Prostate gland (tissue), 2 donors: ENCODE data around the gene LRRC32. TPM values are rescaled to one million over a fixed set of nuclear protein-coding genes. Genes with fewer than 3 reads are reported as not detected.

ENCODE experiments used
- DNase-seq: peaks from one replicate; pipeline ENCODE4 v3.0.0-alpha.2; 2019; ENCODE audit warnings: low spot score
- H3K27ac ChIP-seq, 2 donors: fragments of 200-600 bp; sonication (generic); 2 replicates each; pipeline ENCODE4 v1.5.1; 2017 to 2019
- H3K27me3 ChIP-seq: fragments of 200-600 bp; sonication (generic); replicated peaks from 2 replicates; pipeline ENCODE4 v1.5.1; 2019; ENCODE audit not compliant: insufficient read depth
- H3K36me3 ChIP-seq, 2 donors: fragments of 200-600 bp; sonication (generic); 1 replicate in 1 of 2; 2 replicates in 1 of 2; pipeline versions ENCODE4 v1.5.1 to v1.8.1; 2017 to 2019
- H3K4me1 ChIP-seq: fragments of 200-600 bp; sonication (generic); replicated peaks from 2 replicates; pipeline ENCODE4 v1.5.1; 2019
- H3K4me3 ChIP-seq, 2 donors: fragments of 200-600 bp; sonication (generic); 2 replicates each; pipeline ENCODE4 v1.5.1; 2017 to 2019
- H3K9me3 ChIP-seq: fragments of 200-600 bp; sonication (generic); 2 replicates; pipeline ENCODE4 v1.5.1; 2017
- POLR2A ChIP-seq: fragments of 450-650 bp; IDR thresholded peaks from one replicate; pipeline ENCODE4 v1.6.1; 2016; ENCODE audit warnings: antibody characterized with exemption, mild to moderate bottlenecking
- POLR2AphosphoS5 ChIP-seq: sonication (generic); formaldehyde crosslinking; IDR thresholded peaks from one replicate; pipeline ENCODE4 v1.6.1; 2017; ENCODE audit warnings: antibody characterized with exemption
- WGBS: methylation state at CpG from one replicate; pipeline ENCODE4 v1.1.5; 2018; 5-methylcytosine and 5-hydroxymethylcytosine counted together
- intact Hi-C: fragments of 100-400 bp; cut with DNase I; formaldehyde crosslinking; loops from one replicate; pipeline ENCODE4 v1.14.2; 2022
- total RNA-seq, 2 donors: library from RNA; depleted of rRNA; stranded (reverse); fragments of >200 nt; gene quantifications; one replicate each; pipeline ENCODE4 v1.1.0, GENCODE V29; 2016
- TF ChIP-seq, protein P1 (sequence below), 4 experiments: fragments of 200-600 bp in 2 of 4; fragments of 450-650 bp in 2 of 4; sonication (generic) in 2 of 4; IDR thresholded peaks; 1 replicate in 3 of 4; 2 replicates in 1 of 4; pipeline ENCODE4 v1.5.1; 2016 to 2019; ENCODE audit warnings: antibody characterized with exemption in 4 of 4, mild to moderate bottlenecking in 2 of 4, moderate library complexity in 2 of 4

LRRC32 gene
- total RNA-seq, 2 donors from 2014 or later = 16.2 to 37.3 TPM

GRCh38 chr11:76658231-76658630 lies 12.3 kb downstream of the LRRC32 start:
- no peaks in the 10 kb centered on the region for H3K4me1 ChIP-seq
- intact Hi-C loops = no loop called here
- 78% methylated on average over 3 of the region's 3 CpGs for WGBS
- TF ChIP-seq POLR2A (no peak), POLR2AphosphoS5 (no peak)
- TF ChIP-seq, protein P1, sequence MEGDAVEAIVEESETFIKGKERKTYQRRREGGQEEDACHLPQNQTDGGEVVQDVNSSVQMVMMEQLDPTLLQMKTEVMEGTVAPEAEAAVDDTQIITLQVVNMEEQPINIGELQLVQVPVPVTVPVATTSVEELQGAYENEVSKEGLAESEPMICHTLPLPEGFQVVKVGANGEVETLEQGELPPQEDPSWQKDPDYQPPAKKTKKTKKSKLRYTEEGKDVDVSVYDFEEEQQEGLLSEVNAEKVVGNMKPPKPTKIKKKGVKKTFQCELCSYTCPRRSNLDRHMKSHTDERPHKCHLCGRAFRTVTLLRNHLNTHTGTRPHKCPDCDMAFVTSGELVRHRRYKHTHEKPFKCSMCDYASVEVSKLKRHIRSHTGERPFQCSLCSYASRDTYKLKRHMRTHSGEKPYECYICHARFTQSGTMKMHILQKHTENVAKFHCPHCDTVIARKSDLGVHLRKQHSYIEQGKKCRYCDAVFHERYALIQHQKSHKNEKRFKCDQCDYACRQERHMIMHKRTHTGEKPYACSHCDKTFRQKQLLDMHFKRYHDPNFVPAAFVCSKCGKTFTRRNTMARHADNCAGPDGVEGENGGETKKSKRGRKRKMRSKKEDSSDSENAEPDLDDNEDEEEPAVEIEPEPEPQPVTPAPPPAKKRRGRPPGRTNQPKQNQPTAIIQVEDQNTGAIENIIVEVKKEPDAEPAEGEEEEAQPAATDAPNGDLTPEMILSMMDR (IDR thresholded peaks at IDR 0.05) = no peak
- no peak for DNase-seq
- no peak overlapping the region for H3K27ac ChIP-seq
- H3K9me3 ChIP-seq = no peaks in the 10 kb centered on the region
- H3K27me3 ChIP-seq = no peaks in the 10 kb centered on the region
- no peak overlapping the region for H3K4me3 ChIP-seq
- no peaks in the 10 kb centered on the region for H3K36me3 ChIP-seq

- H3K27ac ChIP-seq = no peak overlapping the region
- no peak for DNase-seq
- TF ChIP-seq POLR2AphosphoS5 (no peak), POLR2A (no peak)
- TF ChIP-seq, protein P1 (IDR thresholded peaks at IDR 0.05) = no peak
- no peak overlapping the region for H3K4me3 ChIP-seq
- no peaks in the 10 kb centered on the region for H3K9me3 ChIP-seq
- no peaks in the 10 kb centered on the region for H3K27me3 ChIP-seq
- no peaks in the 10 kb centered on the region for H3K36me3 ChIP-seq
- no peaks in the 10 kb centered on the region for H3K4me1 ChIP-seq
- WGBS = 86% methylated on average over 14 of the region's 14 CpGs
- intact Hi-C loops = no loop called here
Measured at GRCh38 chr11:76657187-76658170, 13.1 kb downstream of the LRRC32 start.

GRCh38 chr11:76656571-76657081 lies 13.9 kb downstream of the LRRC32 start:
- Histone ChIP-seq H3K27me3 (no peaks in the 10 kb centered on the region), H3K27ac (no peak overlapping the region), H3K9me3 (no peaks in the 10 kb centered on the region), H3K36me3 (no peaks in the 10 kb centered on the region), H3K4me1 (no peaks in the 10 kb centered on the region), H3K4me3 (no peak overlapping the region)
- no peak for DNase-seq
- intact Hi-C loops = no loop called here
- TF ChIP-seq, protein P1 (IDR thresholded peaks at IDR 0.05) = no peak
- TF ChIP-seq POLR2A (no peak), POLR2AphosphoS5 (no peak)
- WGBS = 62% methylated on average over 7 of the region's 7 CpGs

DNA sequence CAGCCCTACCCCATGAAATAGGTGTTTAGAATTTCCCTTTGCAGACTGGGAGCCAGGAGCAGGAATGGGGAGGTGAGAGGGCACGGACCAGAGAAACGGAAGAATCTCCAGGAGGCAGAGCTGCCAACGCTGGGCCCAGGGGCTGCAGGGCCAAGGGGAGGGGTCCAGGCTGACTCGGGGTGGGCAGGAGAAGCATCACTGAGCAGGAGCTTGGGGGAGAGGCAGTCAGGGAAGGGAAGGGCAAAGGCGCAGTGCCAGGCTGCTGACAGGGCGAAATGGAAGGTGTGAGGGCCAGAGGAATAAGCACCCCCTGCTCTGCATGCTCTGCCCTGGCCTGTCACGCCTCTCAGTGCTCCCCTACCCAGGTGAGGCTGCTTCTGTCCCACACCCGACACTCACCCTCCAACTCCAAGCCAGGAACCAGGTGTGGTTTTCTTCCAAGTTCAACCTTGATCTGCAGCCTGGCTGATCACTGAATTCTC lies 14.5 kb downstream of the LRRC32 start:
- no peak for DNase-seq
- H3K9me3 ChIP-seq = no peaks in the 10 kb centered on the region
- WGBS = 81% methylated on average over 8 of the region's 8 CpGs
- H3K4me3 ChIP-seq = no peak overlapping the region
- intact Hi-C loops = no loop called here
- no peaks in the 10 kb centered on the region for H3K36me3 ChIP-seq
- H3K27ac ChIP-seq = no peak overlapping the region
- no peaks in the 10 kb centered on the region for H3K4me1 ChIP-seq
- H3K27me3 ChIP-seq = no peaks in the 10 kb centered on the region
- no peak for TF ChIP-seq POLR2AphosphoS5
- no peak for TF ChIP-seq POLR2A
- TF ChIP-seq, protein P1 (IDR thresholded peaks at IDR 0.05) = no peak
